Measurements from ENCODE around the gene DOC2A. TPM values are rescaled to one million over a fixed set of nuclear protein-coding genes. Genes with fewer than 3 reads are reported as not detected.
"Not testable (repeated sequence)": the region's sequence is repeated elsewhere in the genome, so short reads cannot be mapped to it uniquely, and the experiment has no call there.

DOC2A gene
- total RNA-seq, 1 donor from 2014 or later, result 0.52 TPM

- Histone ChIP-seq H3K36me3 (ENCODE audit: control insufficient read depth in 3 of 3, insufficient read depth in 3 of 3, low read length in 3 of 3) (no peaks in the 10 kb centered on the region), H3K9me3 (ENCODE audit: control insufficient read depth in 3 of 3, low read length in 3 of 3) (no peaks in the 10 kb centered on the region), H3K27ac (ENCODE audit: low read depth, low read length) (no peak overlapping the region), H3K4me1 (ENCODE audit: control insufficient read depth in 3 of 3, insufficient read depth in 3 of 3, low read length in 3 of 3) (peaks cover 15 to 28% (median 18%) of the 10 kb centered on the region in 3 donors), H3K27me3 (ENCODE audit: control insufficient read depth in 3 of 3, insufficient read depth in 3 of 3, low read length in 3 of 3) (peaks cover 45 to 60% (median 59%) of the 10 kb centered on the region in 3 donors), H3K9ac (ENCODE audit: low read depth in 1 of 3, low read length in 3 of 3) (no peak overlapping the region), H3K4me3 (ENCODE audit: low read length in 3 of 3) (no peak overlapping the region)
Measured at GRCh38 chr16:30028438-30029076, 17.7 kb upstream of the DOC2A start.

DNA sequence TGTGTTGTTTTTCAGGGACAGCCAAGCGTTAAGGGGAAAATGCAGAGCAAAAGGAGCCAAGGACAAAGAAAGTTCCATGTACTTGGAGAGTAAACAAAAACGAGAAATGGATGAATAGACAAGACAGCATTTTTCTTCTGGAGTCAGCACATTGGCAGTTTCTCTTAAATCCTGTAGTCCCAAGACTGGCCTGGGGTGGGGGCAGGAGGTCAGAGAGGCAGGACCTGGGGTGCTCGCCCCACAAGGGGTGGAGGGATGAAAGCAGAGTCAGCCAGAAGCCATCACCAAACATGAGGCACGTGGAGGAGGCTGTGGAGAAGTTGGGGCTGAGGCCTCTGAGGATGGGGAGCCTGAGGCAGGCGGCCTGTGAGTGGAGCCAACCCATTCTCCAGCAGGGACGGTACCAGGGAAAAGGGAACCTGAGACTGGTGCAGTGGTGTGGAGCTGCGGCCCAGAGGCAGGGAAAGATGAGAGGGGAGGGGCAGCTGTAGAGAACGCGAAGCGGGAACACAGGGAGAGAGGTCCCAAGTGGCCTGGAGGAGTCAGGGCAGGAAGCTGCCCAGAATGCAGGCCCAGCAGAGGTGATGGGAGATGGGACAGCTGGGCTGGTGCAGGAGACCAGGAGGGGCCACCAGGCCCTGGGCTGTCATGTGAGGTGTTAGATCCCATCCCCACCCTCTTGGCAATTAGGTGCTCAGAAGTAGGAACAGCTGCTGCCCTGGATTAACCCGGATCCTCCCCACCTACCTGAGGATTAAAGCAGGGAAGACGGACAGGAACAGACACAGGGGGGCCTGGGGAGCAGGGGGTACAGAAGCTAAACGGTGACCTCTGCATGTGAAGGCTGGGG, 17.0 kb upstream of the DOC2A start:
- Histone ChIP-seq H3K9ac (ENCODE audit: low read depth in 1 of 3, low read length in 3 of 3) (no peak overlapping the region), H3K27ac (ENCODE audit: low read depth, low read length) (no peak overlapping the region), H3K4me1 (ENCODE audit: control insufficient read depth in 3 of 3, insufficient read depth in 3 of 3, low read length in 3 of 3) (peaks cover 15 to 28% (median 18%) of the 10 kb centered on the region in 3 donors), H3K4me3 (ENCODE audit: low read length in 3 of 3) (no peak overlapping the region), H3K27me3 (ENCODE audit: control insufficient read depth in 3 of 3, insufficient read depth in 3 of 3, low read length in 3 of 3) (peaks cover 44 to 59% (median 54%) of the 10 kb centered on the region in 3 donors), H3K36me3 (ENCODE audit: control insufficient read depth in 3 of 3, insufficient read depth in 3 of 3, low read length in 3 of 3) (no peaks in the 10 kb centered on the region), H3K9me3 (ENCODE audit: control insufficient read depth in 3 of 3, low read length in 3 of 3) (no peaks in the 10 kb centered on the region)

- Histone ChIP-seq H3K9me3 (ENCODE audit: control insufficient read depth in 3 of 3, low read length in 3 of 3) (no peaks in the 10 kb centered on the region), H3K36me3 (ENCODE audit: control insufficient read depth in 3 of 3, insufficient read depth in 3 of 3, low read length in 3 of 3) (no peaks in the 10 kb centered on the region), H3K4me3 (ENCODE audit: low read length in 3 of 3) (no peak overlapping the region), H3K9ac (ENCODE audit: low read depth in 1 of 3, low read length in 3 of 3) (no peak overlapping the region), H3K27me3 (ENCODE audit: control insufficient read depth in 3 of 3, insufficient read depth in 3 of 3, low read length in 3 of 3) (peaks cover 35 to 47% (median 42%) of the 10 kb centered on the region in 3 donors), H3K4me1 (ENCODE audit: control insufficient read depth in 3 of 3, insufficient read depth in 3 of 3, low read length in 3 of 3) (peaks cover 13 to 28% (median 22%) of the 10 kb centered on the region in 3 donors), H3K27ac (ENCODE audit: low read depth, low read length) (no peak overlapping the region)
Measured at GRCh38 chr16:30026449-30026848, 15.6 kb upstream of the DOC2A start.

DNA sequence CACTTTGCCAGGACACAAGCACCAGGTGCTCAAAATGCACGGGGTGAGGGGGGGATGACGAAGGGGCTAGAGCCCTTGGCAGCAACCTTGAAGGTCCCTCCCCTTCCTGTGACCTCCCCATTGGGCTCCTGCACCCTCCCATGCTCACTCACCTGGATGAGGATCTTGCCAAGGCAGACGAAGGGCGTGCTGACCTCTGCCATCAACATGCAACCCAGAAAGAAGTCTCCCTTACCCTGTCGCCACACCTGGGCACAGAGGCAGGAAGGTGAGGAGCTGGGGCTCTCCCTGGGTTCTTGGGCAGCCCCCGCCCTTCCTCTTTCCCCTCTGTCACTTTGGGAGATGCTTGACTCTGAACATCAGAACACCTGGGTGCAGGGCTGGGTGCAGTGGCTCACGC, 14.7 kb upstream of the DOC2A start:
- H3K9ac ChIP-seq (ENCODE audit: low read depth in 1 of 3, low read length in 3 of 3), result no peak overlapping the region
- no peak overlapping the region for H3K4me3 ChIP-seq (ENCODE audit: low read length in 3 of 3)
- peaks cover 31 to 43% (median 39%) of the 10 kb centered on the region in 3 donors for H3K27me3 ChIP-seq (ENCODE audit: control insufficient read depth in 3 of 3, insufficient read depth in 3 of 3, low read length in 3 of 3)
- no peaks in the 10 kb centered on the region for H3K36me3 ChIP-seq (ENCODE audit: control insufficient read depth in 3 of 3, insufficient read depth in 3 of 3, low read length in 3 of 3)
- no peaks in the 10 kb centered on the region for H3K9me3 ChIP-seq (ENCODE audit: control insufficient read depth in 3 of 3, low read length in 3 of 3)
- H3K4me1 ChIP-seq (ENCODE audit: control insufficient read depth in 3 of 3, insufficient read depth in 3 of 3, low read length in 3 of 3), result peaks cover 16 to 29% (median 24%) of the 10 kb centered on the region in 3 donors
- H3K27ac ChIP-seq (ENCODE audit: low read depth, low read length), result no peak overlapping the region

DNA sequence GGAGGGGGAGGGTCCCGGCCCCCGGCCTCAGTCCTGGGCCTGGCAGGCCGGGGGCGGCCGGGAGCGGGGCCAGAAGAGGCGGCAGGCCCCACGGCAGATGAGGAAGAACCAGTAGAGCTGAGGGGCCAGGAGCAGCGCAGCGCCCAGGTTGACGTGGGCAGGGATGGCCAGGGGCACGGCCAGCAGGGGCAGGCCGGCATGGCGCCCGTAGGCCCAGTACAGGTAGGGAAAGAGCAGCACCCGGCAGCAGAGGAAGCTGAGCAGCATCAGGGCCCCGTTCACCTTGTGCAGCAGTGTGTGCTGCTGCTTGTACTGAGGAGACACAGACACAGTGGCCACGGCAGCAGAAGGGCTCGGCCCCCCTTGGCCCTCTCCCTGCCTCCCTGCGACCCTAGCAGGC, 14.3 kb upstream of the DOC2A start:
- H3K9me3 ChIP-seq (ENCODE audit: control insufficient read depth in 3 of 3, low read length in 3 of 3), result no peaks in the 10 kb centered on the region
- no peak overlapping the region for H3K27ac ChIP-seq (ENCODE audit: low read depth, low read length)
- peaks cover 16 to 29% (median 24%) of the 10 kb centered on the region in 3 donors for H3K4me1 ChIP-seq (ENCODE audit: control insufficient read depth in 3 of 3, insufficient read depth in 3 of 3, low read length in 3 of 3)
- no peak overlapping the region for H3K9ac ChIP-seq (ENCODE audit: low read depth in 1 of 3, low read length in 3 of 3)
- H3K36me3 ChIP-seq (ENCODE audit: control insufficient read depth in 3 of 3, insufficient read depth in 3 of 3, low read length in 3 of 3), result no peaks in the 10 kb centered on the region
- H3K27me3 ChIP-seq (ENCODE audit: control insufficient read depth in 3 of 3, insufficient read depth in 3 of 3, low read length in 3 of 3), result peaks cover 29 to 40% (median 35%) of the 10 kb centered on the region in 3 donors
- no peak overlapping the region for H3K4me3 ChIP-seq (ENCODE audit: low read length in 3 of 3)

DNA sequence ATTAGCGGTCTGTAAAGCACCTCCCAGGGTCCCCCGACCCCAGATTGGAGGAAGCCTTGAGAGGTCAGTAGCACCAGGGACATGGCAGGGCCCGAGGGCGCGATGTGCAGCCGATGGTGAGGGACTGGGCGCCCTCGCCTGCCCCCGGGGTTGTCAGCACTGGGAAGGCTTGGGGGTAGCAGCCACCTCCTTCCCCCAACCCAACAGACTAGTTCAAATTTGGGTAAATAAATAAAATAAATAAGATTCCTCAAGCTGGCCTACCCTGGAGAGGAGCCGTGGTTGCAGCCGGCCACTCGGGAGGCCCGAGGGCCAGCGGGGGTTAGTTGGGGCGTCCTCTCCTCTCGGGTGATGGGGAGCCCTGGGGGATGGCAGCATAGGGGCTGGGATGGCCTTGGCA, 13.6 kb upstream of the DOC2A start:
- Histone ChIP-seq H3K27ac (ENCODE audit: low read depth, low read length) (no peak overlapping the region), H3K27me3 (ENCODE audit: control insufficient read depth in 3 of 3, insufficient read depth in 3 of 3, low read length in 3 of 3) (peaks cover 22 to 33% (median 28%) of the 10 kb centered on the region in 3 donors), H3K36me3 (ENCODE audit: control insufficient read depth in 3 of 3, insufficient read depth in 3 of 3, low read length in 3 of 3) (no peaks in the 10 kb centered on the region), H3K4me3 (ENCODE audit: low read length in 3 of 3) (no peak overlapping the region), H3K9me3 (ENCODE audit: control insufficient read depth in 3 of 3, low read length in 3 of 3) (no peaks in the 10 kb centered on the region), H3K4me1 (ENCODE audit: control insufficient read depth in 3 of 3, insufficient read depth in 3 of 3, low read length in 3 of 3) (peaks cover 13 to 25% (median 23%) of the 10 kb centered on the region in 3 donors), H3K9ac (ENCODE audit: low read depth in 1 of 3, low read length in 3 of 3) (no peak overlapping the region)

DNA sequence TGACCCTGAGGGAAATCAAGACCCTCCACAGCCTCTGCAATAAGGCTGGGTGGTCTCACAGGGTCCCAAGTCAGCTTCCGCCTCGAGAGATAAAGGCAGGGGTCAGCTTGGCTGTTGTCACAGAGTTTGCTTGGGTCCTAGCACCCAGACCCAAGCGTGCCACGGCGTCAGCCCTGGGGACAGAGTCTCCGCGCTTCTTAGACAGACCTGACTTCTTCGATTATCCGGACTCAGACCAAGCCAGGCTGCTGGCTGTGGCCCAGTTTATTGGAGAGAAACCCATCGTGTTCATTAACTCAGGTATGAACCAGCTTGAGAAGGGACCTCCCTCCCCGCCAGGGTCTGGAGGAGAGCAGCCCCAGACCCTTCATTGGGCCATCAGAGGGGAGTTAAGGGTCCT, 12.8 kb upstream of the DOC2A start:
- Histone ChIP-seq H3K9ac (ENCODE audit: low read depth in 1 of 3, low read length in 3 of 3) (no peak overlapping the region), H3K4me1 (ENCODE audit: control insufficient read depth in 3 of 3, insufficient read depth in 3 of 3, low read length in 3 of 3) (peaks cover 5 to 16% (median 14%) of the 10 kb centered on the region in 3 donors), H3K9me3 (ENCODE audit: control insufficient read depth in 3 of 3, low read length in 3 of 3) (no peaks in the 10 kb centered on the region), H3K4me3 (ENCODE audit: low read length in 3 of 3) (no peak overlapping the region), H3K36me3 (ENCODE audit: control insufficient read depth in 3 of 3, insufficient read depth in 3 of 3, low read length in 3 of 3) (no peaks in the 10 kb centered on the region), H3K27me3 (ENCODE audit: control insufficient read depth in 3 of 3, insufficient read depth in 3 of 3, low read length in 3 of 3) (peaks cover 19 to 25% (median 20%) of the 10 kb centered on the region in 3 donors), H3K27ac (ENCODE audit: low read depth, low read length) (no peak overlapping the region)

- Histone ChIP-seq H3K9me3 (ENCODE audit: control insufficient read depth in 3 of 3, low read length in 3 of 3) (no peaks in the 10 kb centered on the region), H3K27me3 (ENCODE audit: control insufficient read depth in 3 of 3, insufficient read depth in 3 of 3, low read length in 3 of 3) (peaks cover 15 to 19% (median 18%) of the 10 kb centered on the region in 3 donors), H3K4me1 (ENCODE audit: control insufficient read depth in 3 of 3, insufficient read depth in 3 of 3, low read length in 3 of 3) (peaks cover 5 to 10% (median 9%) of the 10 kb centered on the region in 3 donors), H3K27ac (ENCODE audit: low read depth, low read length) (no peak within 1 kb of the TSS), H3K9ac (ENCODE audit: low read depth in 1 of 3, low read length in 3 of 3) (no peak within 1 kb of the TSS), H3K4me3 (ENCODE audit: low read length in 3 of 3) (no peak within 1 kb of the TSS), H3K36me3 (ENCODE audit: control insufficient read depth in 3 of 3, insufficient read depth in 3 of 3, low read length in 3 of 3) (no peaks in the 10 kb centered on the region)
Measured at GRCh38 chr16:30022887-30023286, 12.1 kb upstream of the DOC2A start, which contains the start of gene C16orf92. Gene C16orf92, plus strand, starts transcription at chr16:30023198. Its CDS starts 143 bp downstream, at chr16:30023341.

DNA sequence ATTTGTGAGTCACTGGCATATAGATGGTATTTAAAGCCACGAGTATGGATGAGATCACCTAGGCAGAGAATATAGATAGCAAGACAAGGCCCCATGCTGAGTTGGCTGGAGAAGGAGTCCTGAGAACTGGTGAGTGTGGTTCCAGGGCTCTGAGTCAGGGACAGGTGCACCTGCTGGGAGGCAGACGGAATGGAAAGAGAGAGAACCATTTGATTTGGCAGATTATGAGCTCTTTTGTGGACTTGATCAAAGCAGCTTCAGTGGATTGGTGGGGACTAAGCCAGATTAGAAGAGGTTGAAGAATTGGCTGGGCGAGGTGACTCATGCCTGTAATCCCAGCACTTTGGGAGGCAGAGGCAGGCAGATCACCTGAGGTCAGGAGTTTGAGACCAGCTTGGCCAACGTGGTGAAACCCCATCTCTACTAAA, 7.9 kb upstream of the DOC2A start:
- H3K4me1 ChIP-seq (ENCODE audit: control insufficient read depth in 3 of 3, insufficient read depth in 3 of 3, low read length in 3 of 3), result peaks cover 5 to 9% (median 8%) of the 10 kb centered on the region in 3 donors
- H3K9ac ChIP-seq (ENCODE audit: low read depth in 1 of 3, low read length in 3 of 3), result no peak overlapping the region
- no peak overlapping the region for H3K27ac ChIP-seq (ENCODE audit: low read depth, low read length)
- no peaks in the 10 kb centered on the region for H3K9me3 ChIP-seq (ENCODE audit: control insufficient read depth in 3 of 3, low read length in 3 of 3)
- H3K36me3 ChIP-seq (ENCODE audit: control insufficient read depth in 3 of 3, insufficient read depth in 3 of 3, low read length in 3 of 3), result no peaks in the 10 kb centered on the region
- H3K27me3 ChIP-seq (ENCODE audit: control insufficient read depth in 3 of 3, insufficient read depth in 3 of 3, low read length in 3 of 3), result peaks cover 0 to 5% (median 0%) of the 10 kb centered on the region in 3 donors
- no peak overlapping the region for H3K4me3 ChIP-seq (ENCODE audit: low read length in 3 of 3)

- H3K4me1 ChIP-seq (ENCODE audit: control insufficient read depth in 3 of 3, insufficient read depth in 3 of 3, low read length in 3 of 3); H3K27ac ChIP-seq (ENCODE audit: low read depth, low read length); H3K27me3 ChIP-seq (ENCODE audit: control insufficient read depth in 3 of 3, insufficient read depth in 3 of 3, low read length in 3 of 3): not testable (repeated sequence)
Measured at GRCh38 chr16:30017937-30018336, 7.1 kb upstream of the DOC2A start.

More at GRCh38 chr16:30017937-30018336, 7.1 kb upstream of the DOC2A start:
- not testable (repeated sequence) for H3K36me3 ChIP-seq (ENCODE audit: control insufficient read depth in 3 of 3, insufficient read depth in 3 of 3, low read length in 3 of 3); H3K9me3 ChIP-seq (ENCODE audit: control insufficient read depth in 3 of 3, low read length in 3 of 3); H3K9ac ChIP-seq (ENCODE audit: low read depth in 1 of 3, low read length in 3 of 3); H3K4me3 ChIP-seq (ENCODE audit: low read length in 3 of 3)

Data from skeletal muscle tissue (tissue), 4 donors.